Stimulated activated CD8-positive, alpha-beta memory T cell treated with anti-CD3 and anti-CD28 coated beads, Interleukin-4, amount 100 ng/mL, for 4 hours (primary cell): Measurements from ENCODE around the gene COL4A2.
"Not testable (repeated sequence)": the region's sequence is repeated elsewhere in the genome, so short reads cannot be mapped to it uniquely, and the experiment has no call there.

Source experiments
- DNase-seq, 2 donors: peaks; one replicate each; pipeline ENCODE4 v3.0.0-alpha.2; 2020; ENCODE audit warnings: low read depth in 2 of 2, low spot score in 1 of 2

The COL4A2 gene

DNA sequence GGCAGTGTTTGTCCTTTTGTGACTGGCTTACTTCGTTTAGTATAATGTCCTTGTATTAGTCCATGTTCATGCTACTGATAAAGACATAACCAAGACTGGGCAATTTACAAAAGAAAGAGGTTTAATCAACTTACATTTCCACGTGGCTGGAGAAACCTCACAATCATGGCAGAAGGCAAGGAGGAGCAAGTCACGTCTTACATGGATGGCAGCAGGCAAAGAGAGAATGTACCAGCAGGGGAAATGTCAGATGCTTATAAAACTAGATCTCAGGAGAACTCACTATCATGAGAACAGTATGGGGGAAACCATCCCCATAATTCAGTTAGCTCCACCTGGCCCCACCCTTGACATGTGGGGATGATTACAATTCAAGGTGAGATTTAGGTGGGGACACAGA is 14.5 kb downstream of the COL4A2 start:
- DNase-seq: not testable (repeated sequence)

DNA sequence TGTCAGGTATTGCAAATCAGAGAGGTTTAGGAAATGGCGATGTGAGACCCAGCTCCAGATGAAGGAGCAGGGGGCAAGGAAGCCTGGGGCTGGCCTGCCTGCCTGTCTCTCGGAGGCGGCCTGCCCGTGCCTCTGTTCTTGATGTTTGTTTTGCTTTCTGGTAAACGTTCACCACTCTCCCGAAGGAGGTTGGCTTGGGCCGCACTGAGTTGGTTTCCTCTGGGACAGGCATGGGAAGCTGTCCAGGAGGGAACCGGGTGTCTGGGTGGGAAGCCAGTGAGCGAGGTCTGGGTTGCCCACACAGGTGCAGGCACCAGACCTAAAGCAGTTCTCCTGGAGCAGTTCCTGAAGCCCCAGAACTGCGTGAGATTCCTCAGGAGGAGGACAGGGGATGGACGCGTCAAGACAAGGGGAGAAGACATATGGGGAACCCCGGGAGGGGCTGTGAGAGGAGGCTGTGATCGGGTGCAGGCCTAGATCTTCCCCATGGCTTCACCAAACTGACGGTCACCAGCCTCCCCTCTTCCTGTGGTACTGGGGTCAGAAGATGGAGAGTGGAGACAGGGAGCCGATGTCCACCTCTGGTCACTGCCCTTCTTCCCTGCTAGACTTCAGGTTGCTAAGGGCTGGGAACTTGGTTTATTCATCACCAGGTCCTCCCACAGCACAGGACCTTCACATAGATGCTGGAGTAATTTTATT is 15.2 kb downstream of the COL4A2 start:
- no peak for DNase-seq

DNA sequence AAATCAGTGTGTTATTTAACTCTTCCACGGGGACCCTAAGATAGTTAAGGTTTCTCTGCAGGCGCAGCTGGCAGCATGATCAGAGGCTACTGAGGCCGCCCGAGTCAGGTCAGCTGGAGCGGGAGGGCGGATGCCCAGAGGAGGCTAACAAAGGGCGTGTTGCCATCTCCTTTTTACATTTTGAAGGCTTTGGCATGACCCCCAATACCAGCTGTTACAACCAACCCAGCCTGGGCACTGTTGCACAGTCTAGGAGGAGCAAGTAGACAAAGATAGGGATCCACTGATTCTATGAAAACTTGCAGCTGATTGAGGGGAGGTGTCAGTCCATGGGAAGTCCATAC is 15.7 kb downstream of the COL4A2 start:
- DNase-seq: no peak

DNA sequence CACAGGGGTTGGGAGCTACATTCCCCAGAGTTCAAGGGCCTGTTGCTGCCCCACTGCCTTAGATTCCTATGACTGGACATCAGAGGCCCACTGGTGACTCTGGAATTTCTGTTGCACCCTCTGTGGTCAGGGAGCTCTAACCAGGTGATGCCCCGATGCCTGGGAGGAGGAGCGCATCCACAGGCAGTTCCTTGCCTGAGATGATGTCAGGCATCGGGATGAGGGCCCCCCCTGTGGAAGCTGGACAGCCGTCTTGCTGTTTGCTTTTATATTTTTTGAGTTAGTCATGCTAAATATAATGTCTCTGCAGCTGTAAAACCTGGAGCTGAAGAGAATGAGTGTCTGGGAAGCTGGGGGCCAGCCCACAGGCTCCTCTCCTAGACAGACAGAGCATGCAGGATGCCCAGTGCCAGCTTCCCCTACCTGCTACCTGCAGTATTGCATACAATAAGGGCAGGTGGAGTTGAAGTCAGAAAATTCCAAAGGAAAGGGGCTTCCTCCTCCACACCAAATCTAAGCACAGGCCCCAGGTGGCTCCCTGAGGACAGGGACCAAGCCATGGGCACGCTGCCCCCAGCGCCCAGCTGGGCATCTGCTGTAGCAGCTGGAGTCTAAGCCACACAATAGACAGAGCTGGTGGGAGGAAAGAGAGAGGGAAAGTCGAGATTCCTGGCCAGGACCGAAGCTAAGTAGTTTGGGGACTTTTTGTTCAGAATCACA is 16.2 kb downstream of the COL4A2 start:
- no peak for DNase-seq

DNA sequence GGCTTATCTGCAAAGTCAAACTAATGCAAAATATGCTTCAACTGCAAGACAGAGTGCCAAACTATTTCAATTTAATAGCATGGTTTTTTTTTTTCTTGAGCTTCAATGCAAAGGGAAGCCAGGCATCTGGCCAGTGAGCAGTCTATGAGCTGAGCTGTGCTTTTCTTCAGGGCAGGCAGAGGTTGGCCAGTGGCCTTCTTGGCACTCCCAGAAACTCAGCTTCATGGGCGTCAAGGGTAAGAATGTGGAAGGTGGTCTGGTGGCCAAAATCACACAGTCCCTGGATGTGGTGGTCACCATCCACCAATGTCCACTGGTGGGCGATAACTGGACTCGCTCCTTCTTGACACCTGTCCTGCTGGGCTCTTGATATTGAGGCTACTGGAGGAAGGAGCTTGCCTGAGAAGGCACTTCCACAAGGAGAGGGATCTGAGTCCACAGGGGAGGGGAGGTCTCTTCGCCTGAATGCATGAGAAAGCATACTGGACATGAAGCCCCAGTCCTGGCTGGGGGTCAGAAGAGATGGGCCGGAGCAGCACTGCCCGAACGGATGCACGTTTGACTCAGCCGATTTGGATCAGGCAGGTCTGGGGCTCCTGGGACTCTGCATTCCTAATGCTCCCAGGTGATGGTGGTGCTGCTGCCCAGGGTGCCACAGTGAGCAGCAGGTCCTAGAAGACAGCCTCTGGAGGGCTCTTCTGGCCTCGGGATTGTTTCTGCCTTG is 17.1 kb downstream of the COL4A2 start:
- no peak for DNase-seq

DNA sequence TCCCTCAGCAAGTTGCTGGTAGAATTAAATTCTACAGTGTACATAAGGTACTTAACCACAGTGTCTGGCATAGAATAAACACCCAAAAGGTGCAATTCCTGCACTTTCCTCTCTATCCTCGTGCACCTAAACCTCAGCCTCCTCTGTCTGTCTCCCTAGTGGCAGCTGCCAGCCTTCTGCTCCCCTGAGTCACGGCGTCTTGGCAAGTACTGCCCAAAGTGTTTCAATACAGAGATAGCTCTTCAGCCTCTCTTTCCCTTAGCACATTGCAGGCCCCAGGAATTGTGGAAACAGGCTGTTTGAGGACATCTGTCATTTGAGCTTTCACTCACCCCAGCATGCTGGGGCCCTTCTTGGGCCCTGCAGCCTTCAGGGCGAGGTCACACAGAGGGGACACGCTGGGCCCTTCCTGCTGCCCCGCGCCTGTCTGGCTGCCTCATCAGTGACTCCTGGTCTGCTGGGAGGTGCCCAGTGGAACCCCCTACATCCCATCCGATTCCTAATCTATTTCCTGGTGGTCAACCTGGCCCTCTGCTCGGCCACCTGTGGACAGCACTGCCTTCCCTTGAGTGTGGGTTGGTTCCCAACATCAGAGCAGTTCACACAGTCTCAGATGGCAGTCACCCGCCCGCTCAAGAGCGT is 19.3 kb downstream of the COL4A2 start:
- DNase-seq: no peak

DNA sequence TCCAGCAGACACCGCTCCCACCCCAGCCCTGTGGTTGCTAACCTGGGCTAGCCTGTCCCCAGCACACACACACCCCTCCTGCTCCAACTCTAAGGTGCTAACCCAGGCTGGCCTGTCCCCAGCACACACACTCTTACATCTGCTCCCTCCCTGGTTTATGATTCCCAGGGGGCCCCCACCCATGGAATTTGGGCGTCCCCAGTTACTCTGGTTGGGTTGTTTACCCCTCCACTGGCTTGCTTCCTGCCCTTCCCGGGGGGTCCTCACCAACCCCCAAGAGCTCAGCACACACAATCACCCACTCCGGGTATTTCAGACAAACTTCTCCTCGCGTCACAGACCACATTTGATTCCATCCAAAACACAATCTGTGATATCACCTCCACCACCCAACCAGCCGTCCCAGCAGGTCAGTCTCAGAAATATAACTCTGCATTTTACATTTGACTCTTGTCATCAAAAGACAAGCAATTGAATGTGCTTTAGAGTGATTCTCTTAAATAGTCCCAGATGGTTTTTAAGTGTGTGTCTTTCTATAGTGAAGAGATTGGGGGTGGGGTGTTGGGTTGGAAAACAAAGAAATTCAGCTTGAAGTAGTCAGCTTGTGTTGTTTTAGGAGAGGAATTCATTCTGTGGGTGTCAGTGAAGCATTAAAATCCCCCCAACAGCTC is 20.1 kb downstream of the COL4A2 start:
- DNase-seq: no peak

DNA sequence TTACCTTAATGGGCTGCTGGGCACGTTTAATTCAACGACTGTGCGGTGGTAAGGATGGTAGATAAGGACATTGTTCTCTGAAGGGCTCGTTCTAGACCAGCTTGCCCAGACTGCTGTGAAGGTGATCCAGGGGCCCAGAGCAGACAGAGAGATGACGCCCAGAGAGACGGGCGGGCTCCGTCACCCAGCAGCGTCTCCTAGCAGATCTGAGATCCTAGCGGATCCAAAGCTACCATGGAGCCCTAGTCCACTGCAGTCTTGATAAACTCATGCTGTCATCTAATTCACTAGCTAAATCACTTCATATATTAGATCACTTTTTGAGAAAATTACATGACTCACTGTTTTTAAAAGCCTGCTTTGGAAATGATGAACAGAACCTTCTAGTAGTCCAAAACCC is 21.5 kb downstream of the COL4A2 start:
- DNase-seq: no peak

DNA sequence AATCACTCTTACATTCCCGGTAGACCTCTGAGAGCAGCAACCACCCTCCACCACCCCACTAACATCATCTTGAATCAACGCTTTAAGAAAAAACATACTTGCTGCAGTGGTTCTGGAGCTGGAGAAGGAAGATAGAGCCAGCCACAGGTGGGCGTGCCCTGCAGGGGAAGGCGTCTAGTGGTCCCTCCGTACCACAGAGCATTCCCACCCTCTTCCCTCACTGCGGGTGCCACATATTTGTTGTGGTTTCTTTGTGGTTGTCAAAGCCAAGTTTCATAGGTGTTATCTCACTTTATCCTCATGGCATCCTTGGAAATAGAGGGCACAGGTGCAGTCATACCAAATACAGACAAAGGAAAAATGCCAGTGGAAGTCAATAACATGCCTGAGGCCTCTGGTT is 22.2 kb downstream of the COL4A2 start:
- DNase-seq: no peak

DNA sequence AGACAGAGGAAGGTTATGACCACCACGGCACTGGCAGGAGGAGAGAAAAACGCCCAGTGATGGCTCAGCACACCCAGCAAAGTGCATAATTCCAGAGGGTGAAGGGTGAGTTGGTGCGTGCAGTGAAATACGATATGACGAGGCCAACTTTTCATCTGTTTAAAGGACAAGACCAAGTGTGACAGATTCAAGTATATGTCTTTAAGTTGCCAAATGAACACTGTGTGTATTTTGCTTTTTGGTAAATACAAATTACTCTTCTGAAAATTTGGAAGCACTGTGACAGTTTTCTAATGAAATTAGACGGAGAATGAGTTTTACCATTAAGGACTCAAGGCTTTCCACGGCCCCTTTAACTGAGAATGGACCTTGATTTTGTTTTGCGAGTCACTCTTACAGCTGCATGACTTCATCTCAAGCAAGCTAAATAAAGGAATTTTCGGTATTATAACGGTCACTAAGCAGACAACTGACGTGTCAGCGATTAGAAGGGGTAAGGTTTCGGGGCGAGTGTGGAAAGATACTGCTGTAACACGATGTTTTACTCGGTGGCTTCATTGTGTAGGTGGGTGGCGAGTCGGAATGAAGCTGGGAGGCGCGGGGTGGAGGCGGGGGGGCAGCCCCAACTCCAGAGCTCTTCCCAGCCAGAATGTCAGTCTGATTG is 22.8 kb downstream of the COL4A2 start:
- DNase-seq: no peak

DNA sequence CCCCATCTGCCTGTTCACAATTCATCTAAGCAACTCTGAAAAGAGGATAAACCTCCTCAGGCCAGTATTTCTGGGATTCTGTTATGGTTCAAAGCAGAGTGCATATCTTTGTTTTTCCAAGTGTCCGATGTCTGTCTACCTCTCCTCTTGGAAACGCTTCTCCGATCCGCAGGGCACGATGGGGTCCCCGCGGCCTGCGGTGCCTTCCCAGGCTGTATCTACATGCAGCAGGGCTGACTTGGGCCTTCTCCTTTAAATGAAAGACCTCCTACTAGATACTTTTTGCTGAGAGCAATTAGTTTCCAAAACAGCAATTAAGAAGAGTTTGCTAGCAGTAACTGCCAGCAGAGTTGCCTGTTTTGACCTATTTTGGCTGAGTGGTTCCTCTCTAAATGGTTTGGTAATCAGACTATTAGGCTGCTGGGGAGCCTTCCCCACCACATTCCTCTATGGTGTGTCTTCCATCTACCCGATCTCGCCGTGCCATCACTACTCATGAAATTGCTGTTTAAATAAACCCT is 23.5 kb downstream of the COL4A2 start:
- DNase-seq: no peak

DNA sequence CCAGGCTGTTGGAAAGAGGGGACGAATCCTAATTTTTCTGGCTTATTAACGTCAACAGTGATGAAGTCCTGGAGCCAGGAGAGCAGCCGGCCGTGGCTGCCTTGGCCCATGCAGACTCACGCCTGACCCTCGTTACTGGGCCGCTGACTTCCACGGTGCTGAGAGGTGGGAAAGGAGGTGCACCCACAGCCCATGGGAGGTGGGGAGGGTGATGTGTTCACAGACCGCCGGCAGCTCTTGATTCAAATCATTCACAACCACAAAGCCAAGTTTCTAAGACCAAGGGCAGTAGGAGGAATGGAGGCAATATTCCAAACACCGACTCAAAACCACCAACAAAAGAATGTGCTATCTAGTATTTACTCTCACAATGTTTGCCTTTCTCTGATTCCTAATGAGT is 24.3 kb downstream of the COL4A2 start:
- no peak for DNase-seq

DNA sequence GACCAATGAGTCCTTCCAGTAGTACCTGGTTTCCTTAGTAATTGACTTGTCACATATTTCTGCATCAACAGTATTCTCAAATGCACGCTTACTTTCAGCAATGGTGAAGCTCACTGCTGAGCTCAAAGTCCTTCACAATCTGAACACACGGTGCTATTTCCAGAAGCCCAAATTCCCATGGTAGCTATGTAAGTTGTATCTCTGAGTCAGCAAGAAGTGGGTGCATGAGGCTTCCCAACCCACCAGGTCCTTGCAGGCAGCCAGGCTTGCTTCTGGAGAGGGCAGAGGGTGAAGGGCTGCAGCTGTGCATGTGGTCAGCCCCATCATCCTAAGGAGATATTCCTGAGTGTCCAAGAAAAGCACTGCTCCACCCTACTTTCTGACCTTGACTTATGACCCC is 25.7 kb downstream of the COL4A2 start:
- no peak for DNase-seq

DNA sequence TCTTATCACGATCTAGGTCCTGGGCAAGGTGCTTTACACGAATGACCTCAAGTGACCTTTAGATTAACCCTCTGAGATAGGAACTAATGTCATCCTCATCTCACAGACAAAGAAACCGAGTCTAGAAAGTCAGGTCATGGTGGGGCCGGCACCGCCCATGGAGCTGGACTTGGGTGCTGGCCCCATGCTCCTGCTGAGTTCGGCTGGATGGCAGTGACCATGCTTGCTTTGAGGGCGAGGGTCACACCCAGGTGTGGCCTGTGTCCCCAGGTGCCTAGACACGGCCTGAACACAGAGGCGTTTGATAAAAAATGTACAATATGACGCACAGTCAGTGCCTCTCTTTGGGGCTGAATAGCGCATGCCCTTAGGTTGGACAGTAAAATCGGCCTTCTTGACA is 26.8 kb downstream of the COL4A2 start:
- DNase-seq: no peak

DNA sequence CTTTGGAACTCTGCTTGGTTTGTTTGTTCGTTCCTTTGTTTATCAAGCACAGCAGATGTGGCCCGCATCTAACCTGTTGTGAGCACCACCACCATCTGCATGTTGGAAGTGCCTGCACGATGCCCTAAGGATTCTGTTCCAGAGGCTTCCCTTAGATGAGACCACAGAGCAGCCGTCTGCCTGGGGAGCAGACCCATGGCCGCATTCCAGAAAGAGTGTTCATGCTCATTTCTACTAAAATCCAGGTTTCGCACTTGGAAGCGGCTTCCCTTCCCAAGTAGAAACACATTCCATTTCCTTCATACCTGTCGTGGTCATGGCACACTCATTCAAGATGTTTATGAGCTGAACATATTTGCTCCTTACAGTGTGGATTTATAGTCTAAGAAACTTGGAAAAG is 27.2 kb downstream of the COL4A2 start:
- DNase-seq: no peak

DNA sequence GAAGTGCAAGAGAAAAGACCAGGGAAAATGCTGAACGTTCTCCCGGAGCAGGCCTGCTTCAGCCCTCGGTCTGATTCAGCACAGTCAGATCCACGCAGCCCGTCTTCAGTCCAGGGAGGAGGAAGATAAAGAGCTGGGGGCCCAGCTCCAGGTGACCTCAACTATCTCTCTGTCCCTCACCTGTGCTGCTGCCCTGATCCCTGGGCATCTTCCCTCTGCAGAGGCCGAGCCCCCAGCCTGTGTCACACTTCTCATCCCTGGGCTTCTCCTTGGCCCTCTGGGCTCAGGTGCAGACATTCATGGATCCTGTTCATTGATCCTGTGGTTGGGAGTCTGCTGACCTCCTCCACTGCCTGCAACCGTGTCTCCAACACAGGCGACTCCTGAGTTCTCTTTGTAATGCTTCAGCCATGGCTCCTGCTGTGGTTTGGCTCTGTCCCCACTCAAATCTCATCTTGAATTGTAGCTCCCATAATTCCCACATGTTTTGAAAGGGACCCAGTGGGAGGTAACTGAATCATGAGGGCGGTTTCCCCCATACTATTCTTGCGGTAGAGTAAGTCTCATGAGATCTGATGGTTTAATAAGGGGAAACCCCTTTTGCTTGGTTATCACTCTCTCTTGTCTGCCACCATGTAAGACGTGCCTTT is 27.9 kb downstream of the COL4A2 start:
- no peak for DNase-seq

DNA sequence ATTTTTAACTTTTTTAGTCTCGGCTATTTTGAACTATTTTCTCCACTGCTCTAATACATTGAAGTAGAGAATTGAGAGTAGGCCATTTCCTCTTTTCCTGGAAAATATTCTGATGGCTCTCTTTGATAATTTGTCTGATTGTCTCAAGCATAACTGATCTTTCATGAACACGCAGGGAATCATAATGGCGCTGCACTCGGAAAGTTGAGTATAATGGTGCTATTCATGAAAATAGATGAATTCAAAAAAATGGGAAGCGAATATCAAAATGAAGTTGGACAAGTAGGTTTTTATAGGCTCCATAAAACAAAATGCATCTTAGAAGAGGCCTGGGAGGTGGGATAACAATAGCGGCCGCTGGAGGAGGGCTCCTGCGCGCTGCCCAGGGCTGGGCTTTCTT is 29.0 kb downstream of the COL4A2 start:
- DNase-seq: no peak

DNA sequence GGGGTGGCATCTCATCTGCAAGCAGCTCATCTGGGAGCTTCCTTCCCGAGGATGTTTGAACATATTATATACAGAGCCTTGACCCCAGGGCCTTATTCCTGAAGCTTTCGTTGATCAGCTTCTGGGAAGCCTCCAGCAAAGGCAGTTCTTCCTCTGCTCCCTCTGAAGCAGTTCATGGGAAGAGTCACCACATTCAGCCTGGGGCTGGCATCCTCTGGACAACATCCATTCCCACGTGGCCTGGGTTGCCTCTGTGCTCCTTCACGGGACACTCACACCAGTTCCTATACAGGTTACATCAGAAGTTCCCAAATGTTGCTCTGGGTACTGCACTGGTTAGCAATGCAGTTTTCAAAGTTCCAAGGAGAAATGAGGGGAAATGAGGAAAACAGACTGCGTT is 29.6 kb downstream of the COL4A2 start:
- no peak for DNase-seq

DNA sequence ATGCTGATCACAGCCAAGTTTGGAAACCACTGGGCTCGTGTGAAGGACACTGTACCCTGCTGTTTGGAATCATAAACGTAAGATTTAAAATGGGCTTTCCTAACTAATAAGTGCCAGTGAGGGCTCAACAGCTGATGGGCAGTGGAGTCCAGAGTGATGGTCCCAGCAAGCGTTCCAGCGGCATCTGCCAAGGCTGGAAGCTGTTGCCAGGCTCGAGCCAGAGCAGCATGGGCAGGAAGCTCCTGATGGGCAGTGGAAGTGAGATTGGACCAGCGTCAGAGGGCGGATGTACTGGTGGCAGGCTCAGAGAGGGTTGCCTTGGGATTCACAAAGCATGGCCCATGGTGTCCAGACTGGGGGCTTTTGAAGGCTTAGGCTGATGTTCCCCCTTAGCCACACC is 30.2 kb downstream of the COL4A2 start:
- DNase-seq: no peak

DNA sequence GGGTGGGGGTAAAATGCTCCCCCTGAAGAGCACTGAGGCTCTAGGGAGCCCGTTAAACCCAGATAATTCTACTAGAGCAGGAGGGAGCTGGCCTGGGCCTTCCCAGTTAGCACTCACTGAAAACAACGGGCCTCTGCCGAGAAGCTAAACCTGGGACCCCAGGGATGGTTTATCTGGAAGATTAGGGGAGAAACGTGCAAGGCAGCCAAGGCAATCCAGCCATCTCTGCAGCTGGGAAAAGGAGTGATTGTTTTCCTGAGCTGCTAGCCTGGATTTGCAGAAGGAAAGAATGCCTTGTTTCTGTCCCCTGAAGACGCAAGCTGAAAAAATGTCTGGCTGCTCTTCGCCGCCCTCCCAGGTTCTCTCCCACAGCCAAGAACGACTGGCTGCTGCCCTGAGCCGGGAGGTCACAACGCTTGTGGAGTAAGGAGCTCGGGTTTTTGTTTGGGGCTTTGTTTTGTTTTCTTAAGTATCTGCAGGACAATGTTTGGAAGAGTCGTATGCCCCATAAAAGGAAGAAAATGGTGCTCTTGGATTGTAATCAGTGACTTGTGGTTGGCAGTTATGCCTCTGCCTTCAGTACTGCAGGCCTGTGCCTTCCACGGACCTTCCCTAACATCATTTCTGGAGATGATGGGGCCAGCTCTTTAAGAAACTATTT is 31.5 kb downstream of the COL4A2 start:
- DNase-seq: no peak
